Measurements from ENCODE around the gene LRRK1.
"Not testable (repeated sequence)": the region's sequence is repeated elsewhere in the genome, so short reads cannot be mapped to it uniquely, and the experiment has no call there.

LRRK1 gene

DNA sequence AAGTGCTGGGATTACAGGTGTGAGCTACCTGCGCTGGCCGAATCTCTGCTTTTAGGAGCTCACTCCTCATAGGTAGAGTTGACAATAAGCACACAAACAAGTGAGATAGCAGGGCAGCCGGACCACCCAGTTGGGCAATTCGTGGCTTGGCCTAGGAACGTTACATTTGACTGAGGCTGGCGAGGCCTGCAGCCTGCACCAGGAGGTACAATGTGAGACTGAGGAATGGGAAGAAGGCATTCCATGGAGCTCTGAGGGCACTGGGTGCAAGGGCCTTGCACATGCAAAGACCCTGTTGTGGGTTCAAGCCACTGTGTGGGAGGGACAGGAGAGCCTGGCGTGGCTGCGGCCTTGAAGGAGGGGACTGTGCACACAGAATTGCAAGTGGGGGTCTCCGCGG lies 152.5 kb downstream of the LRRK1 start:
- DNase-seq (ENCODE audit: low spot score) = no peak

GRCh38 chr15:101072235-101072634 lies 153.1 kb downstream of the LRRK1 start:
- DNase-seq (ENCODE audit: low spot score) = not testable (repeated sequence)

GRCh38 chr15:101077806-101078668 lies 158.9 kb downstream of the LRRK1 start:
- DNase-seq (ENCODE audit: low spot score) = not testable (repeated sequence)

DNA sequence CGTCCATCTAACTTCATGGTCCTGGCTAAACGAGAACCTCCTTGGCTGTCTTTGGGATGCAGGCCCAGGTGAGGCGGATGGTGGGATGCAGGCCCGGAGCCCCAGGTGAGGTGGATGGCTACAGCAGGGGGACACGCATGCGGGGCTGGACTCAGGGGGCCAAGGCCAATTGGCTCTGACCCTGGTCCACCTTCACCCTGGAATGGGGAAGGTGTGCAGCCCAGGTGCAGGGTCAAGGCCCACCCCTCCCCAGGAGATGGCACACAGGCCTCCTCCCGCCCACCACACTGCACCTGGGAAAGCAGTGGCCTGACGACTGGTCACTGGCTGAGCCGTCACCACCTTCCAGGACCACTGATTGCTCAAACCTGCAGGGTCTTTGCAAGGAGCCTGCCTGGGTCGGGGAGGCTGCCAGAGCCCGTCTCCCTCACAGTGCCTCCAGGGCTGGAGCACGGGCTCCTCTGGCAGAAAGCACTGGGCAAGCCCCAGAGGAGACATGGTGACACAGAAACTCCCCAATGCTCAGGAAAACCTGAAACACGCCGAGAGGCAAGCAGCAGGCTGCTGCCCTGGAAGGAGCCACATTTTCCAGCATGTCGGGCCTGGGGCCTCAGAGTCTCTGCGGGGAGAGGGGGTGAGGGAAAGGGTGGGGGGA lies 159.6 kb downstream of the LRRK1 start:
- DNase-seq (ENCODE audit: low spot score) = no peak

DNA sequence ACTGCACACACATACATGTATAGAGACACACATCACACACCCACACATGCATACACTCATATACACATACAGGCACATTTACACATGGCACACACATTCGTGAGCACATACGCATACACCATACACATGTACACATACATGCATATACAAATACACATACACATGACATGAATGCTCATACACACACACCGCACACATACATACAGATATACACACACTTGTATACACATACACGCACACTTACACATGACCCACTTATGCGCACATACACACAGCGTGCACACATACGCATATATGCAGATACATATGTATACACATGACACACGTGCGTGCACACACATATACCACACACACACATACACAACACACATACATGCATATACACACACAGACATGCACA lies 162.7 kb downstream of the LRRK1 start:
- DNase-seq (ENCODE audit: low spot score) = no peak

DNA sequence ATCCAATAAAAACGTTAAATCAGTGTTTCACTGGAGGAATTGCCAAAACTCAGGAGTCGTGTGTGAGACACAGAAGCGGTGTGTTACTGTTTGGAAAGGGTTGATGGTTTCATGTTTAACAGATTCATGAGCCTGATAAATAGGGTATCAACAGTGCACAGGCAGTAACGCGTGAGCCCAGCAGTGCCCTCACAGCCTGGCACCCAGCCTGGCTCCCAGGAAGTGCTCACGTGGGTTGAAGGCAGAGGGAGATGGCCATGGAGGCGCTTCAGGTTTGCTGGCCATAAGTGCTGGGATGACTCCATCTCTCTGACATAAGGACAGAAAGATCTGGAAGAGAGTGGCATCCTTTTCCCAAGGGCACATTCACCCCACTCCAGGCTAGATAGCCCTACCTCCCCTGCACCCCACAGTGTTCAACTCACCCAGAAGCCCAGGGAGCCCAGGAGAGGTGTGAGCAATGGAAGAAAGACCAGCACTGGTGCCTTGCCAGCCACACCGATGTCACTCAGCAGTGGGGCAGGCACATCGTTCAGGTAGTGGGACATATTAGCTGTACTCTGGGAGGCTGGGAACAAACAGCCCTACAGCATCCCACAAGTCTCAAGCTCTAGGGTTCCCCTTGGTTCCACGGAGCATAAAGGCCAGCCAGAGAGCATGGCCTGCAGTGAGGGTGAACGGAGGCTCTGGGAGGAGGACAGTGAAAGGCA lies 164.3 kb downstream of the LRRK1 start:
- DNase-seq (ENCODE audit: low spot score) = no peak

DNA sequence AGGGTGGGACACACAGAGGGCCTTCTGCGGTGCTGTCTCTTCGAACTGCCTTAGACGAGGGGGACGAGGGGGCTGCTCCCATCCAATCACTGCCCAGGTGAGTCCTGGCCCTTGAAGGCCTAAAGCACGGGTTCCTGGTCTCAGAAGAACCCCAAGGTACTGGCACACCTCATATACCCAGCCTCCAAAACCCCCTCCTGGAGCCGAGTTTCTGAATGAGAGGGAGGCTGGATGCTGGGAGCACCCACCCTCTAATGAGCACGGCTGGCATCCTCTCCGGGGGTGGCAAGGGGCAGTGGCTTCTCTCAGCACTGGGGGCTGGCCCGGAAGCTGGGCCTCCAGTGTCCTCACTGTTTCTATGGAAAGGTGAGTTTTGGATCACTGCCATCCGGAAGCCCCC lies 165.6 kb downstream of the LRRK1 start:
- no peak for DNase-seq (ENCODE audit: low spot score)

GRCh38 chr15:101085311-101085700 lies 166.1 kb downstream of the LRRK1 start:
- no peak for DNase-seq (ENCODE audit: low spot score)

DNA sequence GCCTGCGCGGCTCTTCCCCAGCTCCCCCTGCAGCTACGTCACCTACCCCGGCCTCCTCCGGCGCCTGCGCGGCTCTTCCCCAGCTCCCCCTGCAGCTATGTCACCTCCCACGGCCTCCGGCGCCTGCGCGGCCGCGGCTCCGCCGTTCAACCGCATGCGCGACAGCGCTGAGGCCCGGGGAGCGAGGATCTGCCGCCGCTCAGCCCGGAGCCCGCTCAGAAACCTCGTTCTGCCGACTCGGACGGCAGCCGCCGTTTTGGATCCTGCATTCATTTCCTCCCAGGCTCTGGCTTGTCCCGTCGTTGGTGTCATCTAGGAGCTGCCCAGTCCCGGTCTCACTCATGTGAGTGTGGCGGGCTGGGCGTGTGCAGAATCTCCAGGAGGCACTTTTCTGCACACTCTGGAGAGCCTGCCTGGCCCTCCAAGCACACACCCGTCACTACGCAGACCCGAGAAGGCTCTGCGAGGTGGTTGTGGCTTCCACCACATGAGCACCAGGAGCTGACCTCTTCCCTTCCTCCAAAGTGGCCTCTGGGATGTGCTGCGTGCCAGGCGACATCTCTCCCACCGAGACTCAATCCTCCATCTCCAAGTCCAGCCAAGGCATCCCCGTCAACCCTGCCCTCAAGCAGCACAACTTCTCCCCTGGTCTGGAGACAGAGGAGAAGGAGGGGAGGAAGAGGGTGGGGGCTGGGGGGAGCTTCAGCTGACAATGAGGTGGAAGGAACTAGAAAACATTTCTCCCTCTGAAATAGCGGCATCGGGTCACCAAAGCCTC lies 167.4 kb downstream of the LRRK1 start:
- DNase-seq (ENCODE audit: low spot score) = peak; percentile 41

GRCh38 chr15:101087172-101087769 lies 168.1 kb downstream of the LRRK1 start:
- DNase-seq (ENCODE audit: low spot score) = no peak

GRCh38 chr15:101088271-101088670 lies 169.1 kb downstream of the LRRK1 start:
- DNase-seq (ENCODE audit: low spot score) = no peak

GRCh38 chr15:101088788-101089578 lies 169.8 kb downstream of the LRRK1 start:
- DNase-seq (ENCODE audit: low spot score) = peak; percentile 89

GRCh38 chr15:101089579-101090427 lies 170.6 kb downstream of the LRRK1 start:
- DNase-seq (ENCODE audit: low spot score) = no peak

- DNase-seq (ENCODE audit: low spot score) = no peak
Measured at GRCh38 chr15:101090428-101090790, 171.3 kb downstream of the LRRK1 start.

GRCh38 chr15:101091080-101092017 lies 172.2 kb downstream of the LRRK1 start:
- DNase-seq (ENCODE audit: low spot score) = no peak

DNA sequence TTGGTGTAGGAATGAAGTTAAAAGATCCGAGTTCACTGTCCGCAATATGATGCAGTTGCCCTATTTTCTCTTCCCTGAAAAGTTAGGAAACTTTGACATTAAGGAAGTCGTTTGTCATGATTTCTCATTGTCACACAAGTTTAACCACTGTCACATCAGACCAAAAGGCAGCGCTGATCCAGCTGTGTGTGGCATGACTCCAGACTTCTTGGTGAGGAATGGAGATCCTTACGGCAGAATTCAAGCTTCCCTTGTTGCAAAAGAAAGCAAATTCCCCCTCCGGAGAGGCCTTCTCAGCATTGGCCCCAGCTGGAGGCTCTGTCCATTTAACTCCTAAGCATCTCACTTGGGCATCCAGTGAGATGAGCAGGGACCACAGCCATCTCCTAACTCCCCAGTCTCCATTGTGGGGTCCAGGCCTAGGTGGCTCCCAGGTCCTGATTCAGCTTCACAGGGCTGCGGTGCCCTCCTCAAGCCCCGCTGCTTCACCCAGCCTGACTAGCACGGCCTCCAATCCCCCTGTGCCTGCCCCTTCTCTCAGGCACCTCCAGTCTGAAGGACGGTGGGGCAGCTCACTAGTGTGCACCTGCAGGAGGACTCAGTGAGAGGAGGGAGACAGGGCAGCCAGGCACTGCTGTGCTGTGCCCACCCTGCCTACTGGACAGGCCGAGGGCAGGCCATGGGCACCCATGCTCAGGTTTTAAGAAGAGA lies 173.2 kb downstream of the LRRK1 start:
- DNase-seq (ENCODE audit: low spot score) = no peak

- no peak for DNase-seq (ENCODE audit: low spot score)
Measured at GRCh38 chr15:101092867-101093202, 173.7 kb downstream of the LRRK1 start.

GRCh38 chr15:101093958-101094357 lies 174.8 kb downstream of the LRRK1 start:
- no peak for DNase-seq (ENCODE audit: low spot score)

All from HuH-7 (cell line).